ENCODE data around the gene MTCL1. TPM values are rescaled to one million over a fixed set of nuclear protein-coding genes. Genes with fewer than 3 reads are reported as not detected.

The MTCL1 gene
- total RNA-seq, 1 experiment from 2014 or later, result 22.7 TPM

GRCh38 chr18:8865934-8866333 is 160.6 kb downstream of the MTCL1 start:
- no TSS peak for BruUV-seq (replicated peaks)
- Histone ChIP-seq H3K9ac (ENCODE audit: low read length) (no peak overlapping the region), H3K27me3 (ENCODE audit: insufficient read depth, low read length) (no peaks in the 10 kb centered on the region), H3K27ac (ENCODE audit: low read depth, low read length) (no peak overlapping the region), H2AFZ (ENCODE audit: low read depth, low read length, poor library complexity, severe bottlenecking) (no peak overlapping the region), H3K79me2 (ENCODE audit: insufficient read depth, low read length) (no peaks in the 10 kb centered on the region), H3K9me3 (ENCODE audit: control insufficient read depth in 1 of 2, insufficient read depth in 1 of 2, low read depth in 1 of 2, low read length in 2 of 2) (no peaks in the 10 kb centered on the region), H3K36me3 (ENCODE audit: control insufficient read depth in 1 of 2, insufficient read depth in 2 of 2, low read length in 2 of 2) (no peaks in the 10 kb centered on the region), H3K9me2 (ENCODE audit: insufficient read depth) (no peaks in the 10 kb centered on the region), H4K20me1 (ENCODE audit: insufficient read depth) (no peaks in the 10 kb centered on the region), H3K4me2 (ENCODE audit: low read length) (no peak overlapping the region), H3K4me3 (replicated peaks in 1 of 2; ENCODE audit: low read depth in 1 of 2, low read length in 2 of 2) (no peak overlapping the region), H3K4me1 (ENCODE audit: control insufficient read depth in 1 of 2, insufficient read depth in 2 of 2, low read length in 2 of 2) (no peaks in the 10 kb centered on the region)
- DNase-seq (ENCODE audit: low read depth, low spot score) (no peak), ATAC-seq (no peak)
- POLR2A ChIA-PET, result no interaction called here
- no peak for TF ChIP-seq FOSL1 (IDR thresholded peaks at IDR 0.05; ENCODE audit: low read depth)
- CTCF ChIA-PET, result no interaction called here
- intact Hi-C loops (cut with micrococcal nuclease), result no loop called here
- RAD21 ChIA-PET (ENCODE audit: low non-redundant PET in 1 of 2, low total read pairs in 2 of 2, uncharacterized antibody in 2 of 2, unreplicated experiment in 2 of 2), result no interaction called here

- H4K20me1 ChIP-seq (ENCODE audit: insufficient read depth), result no peaks in the 10 kb centered on the region
- no peak for ATAC-seq
- H3K4me2 ChIP-seq (ENCODE audit: low read length), result no peak overlapping the region
- no peak overlapping the region for H3K4me3 ChIP-seq (replicated peaks in 1 of 2; ENCODE audit: low read depth in 1 of 2, low read length in 2 of 2)
- H2AFZ ChIP-seq (ENCODE audit: low read depth, low read length, poor library complexity, severe bottlenecking), result no peak overlapping the region
- CTCF ChIA-PET, result no interaction called here
- no peaks in the 10 kb centered on the region for H3K36me3 ChIP-seq (ENCODE audit: control insufficient read depth in 1 of 2, insufficient read depth in 2 of 2, low read length in 2 of 2)
- POLR2A ChIA-PET, result no interaction called here
- H3K9me2 ChIP-seq (ENCODE audit: insufficient read depth), result no peaks in the 10 kb centered on the region
- RAD21 ChIA-PET (ENCODE audit: low non-redundant PET in 1 of 2, low total read pairs in 2 of 2, uncharacterized antibody in 2 of 2, unreplicated experiment in 2 of 2), result no interaction called here
- DNase-seq (ENCODE audit: low read depth, low spot score), result no peak
- TF ChIP-seq ZBTB33 (IDR thresholded peaks at IDR 0.05; ENCODE audit: extremely low read depth, insufficient replicate concordance, low read length), result no peak
- TF ChIP-seq ELF1 (IDR thresholded peaks at IDR 0.05; ENCODE audit: borderline replicate concordance, low read depth), result no peak
- no peak for TF ChIP-seq JUND (IDR thresholded peaks at IDR 0.05)
- no peak for TF ChIP-seq ATF3 (IDR thresholded peaks at IDR 0.05)
- no peak for TF ChIP-seq ZFX (IDR thresholded peaks at IDR 0.05)
- TF ChIP-seq YY1 (IDR thresholded peaks at IDR 0.05; ENCODE audit: extremely low read depth, insufficient replicate concordance, low read depth, low read length), result no peak
- no peak for TF ChIP-seq EGR1 (IDR thresholded peaks at IDR 0.05; ENCODE audit: low read depth)
- TF ChIP-seq POLR2A (IDR thresholded peaks at IDR 0.05; ENCODE audit: borderline replicate concordance, extremely low read depth, insufficient read depth, insufficient read length), result no peak
- TF ChIP-seq TCF7L2 (IDR thresholded peaks at IDR 0.05; ENCODE audit: borderline replicate concordance, extremely low read depth, insufficient read depth, insufficient read length), result no peak
- H3K27ac ChIP-seq (ENCODE audit: low read depth, low read length), result no peak overlapping the region
- H3K27me3 ChIP-seq (ENCODE audit: insufficient read depth, low read length), result no peaks in the 10 kb centered on the region
- H3K9me3 ChIP-seq (ENCODE audit: control insufficient read depth in 1 of 2, insufficient read depth in 1 of 2, low read depth in 1 of 2, low read length in 2 of 2), result no peaks in the 10 kb centered on the region
- no peaks in the 10 kb centered on the region for H3K79me2 ChIP-seq (ENCODE audit: insufficient read depth, low read length)
- intact Hi-C loops (cut with micrococcal nuclease), result no loop called here
- BruUV-seq (replicated peaks), result no TSS peak
- H3K4me1 ChIP-seq (ENCODE audit: control insufficient read depth in 1 of 2, insufficient read depth in 2 of 2, low read length in 2 of 2), result no peaks in the 10 kb centered on the region
- H3K9ac ChIP-seq (ENCODE audit: low read length), result no peak overlapping the region
These were observed 161.3 kb downstream of the MTCL1 start for GRCh38 chr18:8866679-8867078.

Measured in HCT116 (cell line).